Left ventricle myocardium inferior (tissue), 1 donor: ENCODE measurements around the gene ZSCAN22. TPM values are rescaled to one million over a fixed set of nuclear protein-coding genes. Genes with fewer than 3 reads are reported as not detected.

Experiments
- DNase-seq: peaks from one replicate; pipeline ENCODE4 v3.0.0-alpha.2; 2020
- H3K27ac ChIP-seq: fragments of 200-600 bp; replicated peaks from 2 replicates; pipeline ENCODE4 v1.8.0; 2021
- H3K27me3 ChIP-seq: fragments of 200-600 bp; 2 replicates; pipeline ENCODE4 v1.8.0; 2021; ENCODE audit warnings: low read depth
- H3K36me3 ChIP-seq: fragments of 200-600 bp; 2 replicates; pipeline ENCODE4 v1.8.0; 2021
- H3K4me1 ChIP-seq: fragments of 200-600 bp; 2 replicates; pipeline ENCODE4 v1.8.0; 2021
- H3K4me3 ChIP-seq: fragments of 200-600 bp; 2 replicates; pipeline ENCODE4 v1.8.0; 2021; ENCODE audit warnings: mild to moderate bottlenecking, moderate library complexity
- H3K9me3 ChIP-seq: fragments of 200-600 bp; replicated peaks from 2 replicates; pipeline ENCODE4 v1.8.0; 2021
- intact Hi-C: fragments of 100-400 bp; cut with micrococcal nuclease; formaldehyde crosslinking; loops from one replicate; pipeline ENCODE4 v1.11.0; 2022
- total RNA-seq: library from RNA; stranded (reverse); fragmentation: NEBNext Ultra II Directional; extraction: Animal tissue kit (Norgen Biotek cat#: 25700); gene quantifications from one replicate; pipeline ENCODE4 v1.2.1, GENCODE V29; 2021
- TF ChIP-seq, protein P1 (sequence below): fragments of 200-600 bp; IDR thresholded peaks from 2 replicates; pipeline ENCODE4 v1.8.0; 2021; ENCODE audit warnings: antibody characterized with exemption, mild to moderate bottlenecking, borderline replicate concordance
- donor health status: DM: no; HTN: yes; CAD: no; lungs with severe emphysema.

The ZSCAN22 gene
- total RNA-seq, 1 donor from 2014 or later: 1.8 TPM

DNA sequence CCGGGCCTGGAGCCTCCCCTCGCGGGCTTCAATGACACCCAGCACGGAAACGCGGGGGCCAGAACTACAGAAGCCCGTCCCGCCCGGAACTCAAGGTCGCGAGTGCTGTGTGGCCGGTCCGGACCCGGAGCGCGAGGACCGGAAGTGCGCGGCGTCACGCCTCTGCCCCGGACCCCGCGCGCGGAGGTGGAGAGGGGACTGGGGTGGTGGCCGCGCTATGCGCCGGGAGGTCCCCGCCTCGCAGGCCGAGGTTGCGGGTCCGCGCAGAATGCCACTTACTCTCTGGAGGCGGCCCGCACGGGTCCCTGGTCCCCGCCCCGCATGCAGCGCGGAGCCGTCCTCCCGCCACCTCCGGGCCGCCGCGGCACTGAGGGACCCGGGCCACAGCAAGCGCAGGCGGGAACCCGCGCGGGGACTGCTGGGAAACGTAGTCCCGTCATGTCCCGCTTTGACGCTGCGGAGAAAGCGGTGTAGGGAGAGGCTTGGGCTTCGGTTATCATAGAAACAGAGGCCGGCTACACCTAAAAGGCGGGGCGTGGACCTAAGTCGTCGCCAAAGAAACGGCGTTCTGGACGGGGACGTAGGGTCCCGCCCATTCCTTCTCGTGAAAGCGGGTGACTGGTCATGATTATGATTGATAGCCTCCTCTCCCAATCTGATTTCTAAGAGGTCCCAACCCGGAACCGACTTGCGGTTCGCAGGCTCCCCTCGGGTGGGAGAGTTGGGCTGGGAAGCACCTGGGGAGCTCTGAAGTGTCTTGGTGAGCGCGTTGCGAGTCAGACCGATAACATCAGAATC is 54.1 kb downstream of the ZSCAN22 start, which contains the start of gene ZNF837:
Gene ZNF837, minus strand, starts transcription at position 369 of the 798 bp plus-strand sequence. CDS start 11,698 bp downstream, outside the sequence.
- intact Hi-C loops: no loop called here
- peaks cover 36% of the 10 kb centered on the region for H3K4me1 ChIP-seq

DNA sequence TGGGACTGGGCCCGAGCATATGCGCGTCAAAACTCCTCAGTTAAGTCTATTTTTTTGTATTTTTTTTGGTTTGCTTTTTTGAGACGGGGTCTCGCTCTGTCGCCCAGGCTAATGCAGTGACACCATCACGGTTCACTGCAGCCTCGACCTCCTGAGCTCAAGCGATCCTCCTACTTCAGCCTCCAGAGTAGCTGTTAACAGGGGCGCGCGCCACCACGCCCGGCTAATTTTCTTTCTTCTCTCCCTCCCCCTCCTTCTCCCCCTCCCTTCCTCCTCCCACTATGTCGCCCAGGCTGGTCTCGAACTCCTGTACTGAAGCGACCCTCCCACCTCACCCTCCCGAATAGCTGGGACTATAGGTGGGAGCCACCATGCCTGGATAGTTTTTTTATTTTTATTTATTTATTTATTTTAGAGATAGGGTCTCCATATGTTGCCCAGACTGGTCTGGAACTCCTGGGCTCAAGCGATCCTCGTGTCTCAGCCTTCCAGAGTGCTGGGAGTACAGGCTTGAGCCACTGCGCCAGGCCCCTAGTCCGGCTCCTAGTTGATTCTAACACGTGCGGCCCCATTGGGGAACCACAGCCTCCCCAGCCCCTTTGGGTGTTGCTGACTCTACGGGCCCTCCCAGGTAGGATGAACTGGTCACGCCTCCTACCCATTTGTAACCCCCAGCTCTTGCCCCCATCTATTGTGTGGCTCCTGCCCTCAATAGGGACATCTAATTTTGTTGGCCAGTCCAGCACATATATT is 54.8 kb downstream of the ZSCAN22 start:
- Histone ChIP-seq H3K27ac (peak overlapping the region; percentile 99), H3K4me1 (peaks cover 44% of the 10 kb centered on the region), H3K36me3 (no peaks in the 10 kb centered on the region), H3K9me3 (no peaks in the 10 kb centered on the region), H3K4me3 (peak overlapping the region; percentile 89), H3K27me3 (no peaks in the 10 kb centered on the region)
- no peak for DNase-seq
- intact Hi-C loops: no loop called here
- TF ChIP-seq, protein P1, sequence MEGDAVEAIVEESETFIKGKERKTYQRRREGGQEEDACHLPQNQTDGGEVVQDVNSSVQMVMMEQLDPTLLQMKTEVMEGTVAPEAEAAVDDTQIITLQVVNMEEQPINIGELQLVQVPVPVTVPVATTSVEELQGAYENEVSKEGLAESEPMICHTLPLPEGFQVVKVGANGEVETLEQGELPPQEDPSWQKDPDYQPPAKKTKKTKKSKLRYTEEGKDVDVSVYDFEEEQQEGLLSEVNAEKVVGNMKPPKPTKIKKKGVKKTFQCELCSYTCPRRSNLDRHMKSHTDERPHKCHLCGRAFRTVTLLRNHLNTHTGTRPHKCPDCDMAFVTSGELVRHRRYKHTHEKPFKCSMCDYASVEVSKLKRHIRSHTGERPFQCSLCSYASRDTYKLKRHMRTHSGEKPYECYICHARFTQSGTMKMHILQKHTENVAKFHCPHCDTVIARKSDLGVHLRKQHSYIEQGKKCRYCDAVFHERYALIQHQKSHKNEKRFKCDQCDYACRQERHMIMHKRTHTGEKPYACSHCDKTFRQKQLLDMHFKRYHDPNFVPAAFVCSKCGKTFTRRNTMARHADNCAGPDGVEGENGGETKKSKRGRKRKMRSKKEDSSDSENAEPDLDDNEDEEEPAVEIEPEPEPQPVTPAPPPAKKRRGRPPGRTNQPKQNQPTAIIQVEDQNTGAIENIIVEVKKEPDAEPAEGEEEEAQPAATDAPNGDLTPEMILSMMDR: no peak

More for the DNA sequence above, 54.1 kb downstream of the ZSCAN22 start, which contains the start of gene ZNF837:
- TF ChIP-seq, protein P1: peak; percentile 5
- peak within 1 kb of the TSS; percentile 89 for H3K4me3 ChIP-seq
- peak; percentile 99 for DNase-seq
- no peaks in the 10 kb centered on the region for H3K27me3 ChIP-seq
- no peaks in the 10 kb centered on the region for H3K36me3 ChIP-seq
- H3K27ac ChIP-seq: peak within 1 kb of the TSS; percentile 99
- no peaks in the 10 kb centered on the region for H3K9me3 ChIP-seq

DNA sequence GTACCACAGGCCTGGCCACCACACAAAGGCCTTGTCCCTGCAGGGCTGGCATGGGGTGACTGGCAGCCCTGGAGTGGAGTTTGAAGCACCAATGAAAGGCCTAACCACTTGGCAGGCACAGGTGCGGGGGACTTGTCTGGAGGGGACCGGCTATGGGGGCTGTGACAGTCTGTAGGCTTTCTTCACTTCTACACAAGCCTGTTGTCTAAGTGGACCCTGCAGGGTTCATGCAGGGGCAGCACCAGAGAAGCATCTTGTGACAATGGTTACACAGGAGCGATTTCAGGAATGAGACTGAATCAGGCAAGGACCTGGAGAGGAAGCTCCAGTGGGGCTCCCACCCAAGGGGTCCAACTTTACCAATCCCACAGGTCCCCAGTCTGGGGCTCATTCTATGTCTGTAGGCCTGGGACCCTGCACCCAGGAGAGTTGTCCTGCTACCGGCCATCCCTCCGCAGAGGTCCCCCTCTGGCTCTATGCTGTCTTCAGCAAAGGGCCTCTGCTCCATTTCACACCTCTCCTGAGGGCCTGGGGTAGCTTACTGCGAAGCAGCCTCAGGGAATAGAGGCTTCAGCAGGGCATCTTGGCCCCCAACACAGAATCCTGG is 56.3 kb downstream of the ZSCAN22 start:
- TF ChIP-seq, protein P1: no peak
- Histone ChIP-seq H3K4me1 (peaks cover 56% of the 10 kb centered on the region), H3K36me3 (peaks cover 1% of the 10 kb centered on the region), H3K27ac (no peak overlapping the region), H3K27me3 (no peaks in the 10 kb centered on the region), H3K9me3 (no peaks in the 10 kb centered on the region), H3K4me3 (no peak overlapping the region)
- intact Hi-C loops: no loop called here
- DNase-seq: no peak

DNA sequence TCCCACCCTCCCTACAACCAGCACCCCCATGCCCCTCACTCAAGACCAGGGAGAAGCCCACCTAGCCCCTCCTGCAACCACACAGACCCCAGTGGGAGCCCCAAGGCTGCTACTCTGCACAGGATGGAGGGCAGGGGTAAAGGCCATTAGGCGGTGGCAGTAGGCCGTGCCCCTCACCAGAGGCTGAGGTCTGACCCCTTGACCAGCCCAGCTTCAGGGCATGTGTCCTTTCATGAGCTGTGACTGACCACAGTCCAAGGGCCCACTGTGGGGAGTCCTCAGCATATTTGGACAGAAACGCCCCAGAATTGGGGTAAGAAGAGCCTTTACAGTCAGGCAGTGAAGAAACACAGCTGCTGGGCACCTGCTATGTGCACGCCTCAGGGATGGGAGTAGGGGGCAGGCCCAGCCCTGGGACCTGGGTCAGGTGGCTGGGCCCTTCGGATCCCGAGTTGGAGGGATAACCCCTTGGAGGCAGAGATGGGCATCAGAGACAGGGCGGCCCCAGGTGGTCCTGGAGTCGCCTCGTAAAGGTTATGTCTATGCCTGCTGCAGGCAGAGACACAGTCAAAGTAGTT is 58.6 kb downstream of the ZSCAN22 start:
- H3K9me3 ChIP-seq: no peaks in the 10 kb centered on the region
- H3K36me3 ChIP-seq: peaks cover 24% of the 10 kb centered on the region
- peak overlapping the region; percentile 100 for H3K27ac ChIP-seq
- peak overlapping the region; percentile 71 for H3K4me3 ChIP-seq
- H3K27me3 ChIP-seq: no peaks in the 10 kb centered on the region
- intact Hi-C loops: no loop called here
- no peak for DNase-seq
- H3K4me1 ChIP-seq: peaks cover 65% of the 10 kb centered on the region
- TF ChIP-seq, protein P1: no peak
